HG03432 (cell line): Measurements from ENCODE around the gene MAPT.
"Not testable (repeated sequence)": the region's sequence is repeated elsewhere in the genome, so short reads cannot be mapped to it uniquely, and the experiment has no call there.

Source experiments
- ATAC-seq: cut with Tn5 transposase; IDR thresholded peaks from one replicate; pipeline ENCODE4 v1.9.1; 2021; ENCODE audit warnings: mild to moderate bottlenecking, moderate library complexity; ENCODE audit not compliant: unreplicated experiment

The MAPT gene

GRCh38 chr17:45923511-45924268, 29.3 kb downstream of the MAPT start:
- no peak for ATAC-seq

GRCh38 chr17:45924332-45924820, 30.0 kb downstream of the MAPT start:
- ATAC-seq = no peak

GRCh38 chr17:45925311-45925710, 31.0 kb downstream of the MAPT start:
- no peak for ATAC-seq

- no peak for ATAC-seq
Observed at GRCh38 chr17:45927247-45927646, 32.9 kb downstream of the MAPT start.

- ATAC-seq = no peak
Observed at GRCh38 chr17:45929344-45929743, 35.0 kb downstream of the MAPT start.

- no peak for ATAC-seq
Observed at GRCh38 chr17:45930420-45930951, 36.1 kb downstream of the MAPT start.

GRCh38 chr17:45931677-45932076, 37.3 kb downstream of the MAPT start:
- no peak for ATAC-seq

GRCh38 chr17:45934044-45934979, 40.0 kb downstream of the MAPT start:
- no peak for ATAC-seq

GRCh38 chr17:45935197-45935709, 40.9 kb downstream of the MAPT start:
- ATAC-seq = no peak

GRCh38 chr17:45935710-45936509, 41.6 kb downstream of the MAPT start:
- ATAC-seq = no peak

- ATAC-seq = no peak
Observed at GRCh38 chr17:45936610-45937009, 42.3 kb downstream of the MAPT start.

GRCh38 chr17:45937186-45937585, 42.8 kb downstream of the MAPT start:
- ATAC-seq = not testable (repeated sequence)

- ATAC-seq = no peak
Observed at GRCh38 chr17:45939395-45939794, 45.0 kb downstream of the MAPT start.

- no peak for ATAC-seq
Observed at GRCh38 chr17:45940293-45940692, 45.9 kb downstream of the MAPT start.

GRCh38 chr17:45940826-45941225, 46.5 kb downstream of the MAPT start:
- no peak for ATAC-seq

- ATAC-seq = no peak
Observed at GRCh38 chr17:45941395-45941794, 47.0 kb downstream of the MAPT start.

- no peak for ATAC-seq
Observed at GRCh38 chr17:45942284-45942683, 47.9 kb downstream of the MAPT start.

- no peak for ATAC-seq
Observed at GRCh38 chr17:45946841-45947256, 52.5 kb downstream of the MAPT start.

- no peak for ATAC-seq
Observed at GRCh38 chr17:45948498-45948880, 54.1 kb downstream of the MAPT start.

GRCh38 chr17:45948881-45949624, 54.7 kb downstream of the MAPT start:
- ATAC-seq = peak; percentile 52
